GM12878 (cell line): ENCODE data around the gene SLC20A1. TPM values are rescaled to one million over a fixed set of nuclear protein-coding genes. Genes with fewer than 3 reads are reported as not detected.

ENCODE experiments used
- ATAC-seq: fragments of 200-7000 bp; cut with Tn5 transposase; 3 replicates; pipeline ENCODE4 v1.9.1; 2020; ENCODE audit warnings: mild to moderate bottlenecking, moderate library complexity
- BruUV-seq: library from RNA; stranded (reverse); fragments of 400-500 nt; replicated peaks from 2 replicates; lab custom pipeline; 2021; lab: Mats Ljungman, UMichigan
- CTCF ChIA-PET: fragments of 300-600 bp; sonication (Branson Sonifier 250); formaldehyde crosslinking; extraction: SDS; loops from one replicate; lab custom pipeline; 2021; ENCODE audit warnings: inconsistent platforms; lab: Yijun Ruan, JAX
- POLR2A ChIA-PET: fragments of 350-600 bp; formaldehyde crosslinking; extraction: SDS; loops from one replicate; lab custom pipeline; 2021; ENCODE audit warnings: inconsistent platforms; lab: Charles Lee
- RAD21 ChIA-PET: fragments of 300-600 bp; sonication (Branson Sonifier 250); formaldehyde crosslinking; loops from one replicate; lab custom pipeline; 2023; ENCODE audit warnings: antibody characterized with exemption; ENCODE audit not compliant: unreplicated experiment; lab: Charles Lee
- SMC1A ChIA-PET: fragments of 300-600 bp; sonication (Branson Sonifier 250); formaldehyde crosslinking; loops from one replicate; lab custom pipeline; 2023; ENCODE audit not compliant: unreplicated experiment, uncharacterized antibody; lab: Charles Lee
- DNase-seq: peaks from one replicate; pipeline ENCODE4 v3.0.0-alpha.2; 2011; ENCODE audit warnings: low read depth, low spot score
- FAIRE-seq: peaks from 3 replicates; lab custom pipeline; 2011; peaks lifted over from hg19 to GRCh38; lab: Jason Lieb, UNC
- H2AFZ ChIP-seq: 2 replicates; pipeline ENCODE4 v1.6.0; 2011; ENCODE audit warnings: low read depth, low read length, control low read depth; ENCODE audit not compliant: control insufficient read depth
- H3K27ac ChIP-seq: 2 replicates; pipeline ENCODE4 v1.5.1; 2011; ENCODE audit warnings: control low read depth; ENCODE audit not compliant: control insufficient read depth, insufficient read depth
- H3K27me3 ChIP-seq, 2 experiments: replicated peaks in 1 of 2; 2 replicates each; pipeline versions ENCODE4 v1.6.0 to v1.6.1; 2011; ENCODE audit warnings: low read length in 1 of 2; ENCODE audit not compliant: control insufficient read depth in 2 of 2, insufficient read depth in 2 of 2
- H3K36me3 ChIP-seq, 2 experiments: 2 replicates each; pipeline ENCODE4 v1.5.1; 2011; ENCODE audit warnings: low read length in 1 of 2; ENCODE audit not compliant: control insufficient read depth in 2 of 2, insufficient read depth in 2 of 2
- H3K4me1 ChIP-seq: 2 replicates; pipeline ENCODE4 v1.6.1; 2011; ENCODE audit warnings: mild to moderate bottlenecking, low read length, moderate library complexity, mixed read lengths; ENCODE audit not compliant: control insufficient read depth, insufficient read depth
- H3K4me2 ChIP-seq: 2 replicates; pipeline ENCODE4 v1.6.0; 2011; ENCODE audit warnings: control low read depth; ENCODE audit not compliant: control insufficient read depth, insufficient read depth
- H3K4me3 ChIP-seq: fragments of 200-600 bp; sonication (generic); 2 replicates; pipeline ENCODE4 v1.5.1; 2016
- H3K79me2 ChIP-seq: 2 replicates; pipeline ENCODE4 v1.6.0; 2011; ENCODE audit warnings: low read length; ENCODE audit not compliant: control insufficient read depth, insufficient read depth
- H3K9ac ChIP-seq: 2 replicates; pipeline ENCODE4 v1.8.0; 2011; ENCODE audit warnings: low read length, control low read depth, mixed read lengths; ENCODE audit not compliant: control insufficient read depth, insufficient read depth
- H3K9me3 ChIP-seq: replicated peaks from 3 replicates; pipeline ENCODE4 v1.5.1; 2011; ENCODE audit warnings: mild to moderate bottlenecking, low read length; ENCODE audit not compliant: control insufficient read depth, insufficient read depth
- H4K20me1 ChIP-seq: 2 replicates; pipeline ENCODE4 v1.6.0; 2011; ENCODE audit not compliant: control insufficient read depth, insufficient read depth
- BACH1 ChIP-seq: fragments of 450-650 bp; IDR thresholded peaks from 2 replicates; pipeline ENCODE4 v1.6.1; 2017; ENCODE audit warnings: mild to moderate bottlenecking, borderline replicate concordance
- BHLHE40 ChIP-seq, 2 experiments: fragments of 450-650 bp in 1 of 2; IDR thresholded peaks; 2 replicates each; pipeline ENCODE4 v1.6.1; 2011 to 2017; ENCODE audit warnings: low read depth in 2 of 2, borderline replicate concordance in 1 of 2, improper control_type of control experiment in 1 of 2, low read length in 1 of 2, mild to moderate bottlenecking in 1 of 2
- CTCF ChIP-seq, 3 experiments: IDR thresholded peaks in 2 of 3; conservative IDR thresholded peaks in 1 of 3; 2 replicates each; pipeline ENCODE4 v1.5.1; 2011; ENCODE audit warnings: low read depth in 3 of 3, low read length in 3 of 3, mild to moderate bottlenecking in 3 of 3, control low read depth in 2 of 3, moderate library complexity in 2 of 3, inconsistent platforms in 1 of 3, mixed read lengths in 1 of 3; ENCODE audit not compliant: control insufficient read depth in 2 of 3, insufficient read depth in 1 of 3; ENCODE audit errors: extremely low read depth in 1 of 3
- E2F4 ChIP-seq: IDR thresholded peaks from 2 replicates; pipeline ENCODE4 v1.6.1; 2012; ENCODE audit warnings: low read depth, low read length, improper control_type of control experiment
- IKZF1 ChIP-seq: fragments of 450-650 bp; conservative IDR thresholded peaks from 2 replicates; pipeline ENCODE4 v1.6.1; 2017; ENCODE audit warnings: antibody characterized with exemption, mild to moderate bottlenecking
- IKZF2 ChIP-seq, 2 experiments: fragments of 450-650 bp; IDR thresholded peaks; 2 replicates each; pipeline ENCODE4 v1.6.1; 2017; ENCODE audit warnings: mild to moderate bottlenecking in 2 of 2, moderate library complexity in 2 of 2
- JUNB ChIP-seq: IDR thresholded peaks from 2 replicates; pipeline ENCODE4 v1.6.1; 2016; ENCODE audit warnings: antibody characterized with exemption, mild to moderate bottlenecking
- LARP7 ChIP-seq: fragments of 450-650 bp; IDR thresholded peaks from 2 replicates; pipeline ENCODE4 v1.6.1; 2017; ENCODE audit warnings: mild to moderate bottlenecking
- MTA2 ChIP-seq: fragments of 450-650 bp; IDR thresholded peaks from 2 replicates; pipeline ENCODE4 v1.6.1; 2016; ENCODE audit warnings: low read depth, mild to moderate bottlenecking, moderate library complexity
- NFXL1 ChIP-seq: fragments of 450-650 bp; IDR thresholded peaks from 2 replicates; pipeline ENCODE4 v1.6.1; 2017; ENCODE audit warnings: antibody characterized with exemption, mild to moderate bottlenecking, borderline replicate concordance
- NR2F1 ChIP-seq: fragments of 450-650 bp; conservative IDR thresholded peaks from 2 replicates; pipeline ENCODE4 v1.6.1; 2017; ENCODE audit warnings: mild to moderate bottlenecking
- POU2F2 ChIP-seq: IDR thresholded peaks from 3 replicates; pipeline ENCODE4 v1.6.1; 2011; ENCODE audit warnings: low read depth, mild to moderate bottlenecking, low read length, borderline replicate concordance
- RAD21 ChIP-seq: IDR thresholded peaks from 2 replicates; pipeline ENCODE4 v1.6.1; 2011; ENCODE audit warnings: mild to moderate bottlenecking, low read depth, low read length, moderate library complexity; ENCODE audit not compliant: insufficient read depth
- RB1 ChIP-seq: fragments of 450-650 bp; formaldehyde crosslinking; IDR thresholded peaks from 2 replicates; pipeline ENCODE4 v1.6.1; 2017; ENCODE audit warnings: mild to moderate bottlenecking, borderline replicate concordance
- SMAD1 ChIP-seq: fragments of 450-650 bp; IDR thresholded peaks from 2 replicates; pipeline ENCODE4 v1.6.1; 2018; ENCODE audit warnings: mild to moderate bottlenecking, low read depth; ENCODE audit not compliant: partially characterized antibody
- SMARCA5 ChIP-seq: fragments of 450-650 bp; IDR thresholded peaks from 2 replicates; pipeline ENCODE4 v1.6.1; 2017; ENCODE audit warnings: mild to moderate bottlenecking
- SUPT20H ChIP-seq: IDR thresholded peaks from 2 replicates; pipeline ENCODE4 v1.6.1; 2011; ENCODE audit warnings: low read depth, mild to moderate bottlenecking, low read length, moderate library complexity, borderline replicate concordance; ENCODE audit not compliant: control insufficient read depth
- ZBTB33 ChIP-seq: fragments of 450-650 bp; IDR thresholded peaks from 2 replicates; pipeline ENCODE4 v1.6.1; 2017; ENCODE audit warnings: mild to moderate bottlenecking
- ZNF217 ChIP-seq: fragments of 450-650 bp; IDR thresholded peaks from 2 replicates; pipeline ENCODE4 v1.6.1; 2017; ENCODE audit warnings: antibody characterized with exemption, mild to moderate bottlenecking
- WGBS: methylation state at CpG from one replicate; pipeline ENCODE4 v1.1.6; 2016; ENCODE audit warnings: low lambda C conversion rate; ENCODE audit not compliant: insufficient replicate concordance, insufficient coverage; ENCODE audit errors: missing lambda C conversion rate; 5-methylcytosine and 5-hydroxymethylcytosine counted together
- in situ Hi-C: fragments of 300-500 bp; cut with MboI; formaldehyde crosslinking; loops from 9 replicates; pipeline ENCODE4 v1.14.3; 2018; ENCODE audit warnings: mixed read lengths
- intact Hi-C: fragments of 100-400 bp; cut with micrococcal nuclease; formaldehyde crosslinking; loops from one replicate; pipeline ENCODE4 v1.14.2; 2022; ENCODE audit not compliant: unreplicated experiment
- polyA plus RNA-seq, 11 experiments: library from polyadenylated mRNA; depleted of rRNA in 4 of 11; unstranded in 6 of 11; stranded (reverse) in 5 of 11; fragments of >200 nt; fragmentation: Nextera tagmentation in 4 of 11; fragmentation: Illumina TruSeq in 1 of 11; extraction: Ambion mirVana in 4 of 11; extraction: Trizol in 1 of 11; gene quantifications; 1 replicate in 1 of 11; 2 replicates in 10 of 11; pipeline versions ENCODE4 v1.2.1 to v1.2.3, GENCODE V29; 2011 to 2016; ENCODE audit warnings: inconsistent platforms in 2 of 11, missing spikeins in 2 of 11, low read depth in 1 of 11
- total RNA-seq, 4 experiments: library from RNA; depleted of rRNA in 3 of 4; stranded (reverse); fragments of >200 nt in 3 of 4; fragmentation: Illumina TruSeq in 1 of 4; extraction: Trizol in 1 of 4; gene quantifications; 2 replicates each; pipeline versions ENCODE4 v1.2.1 to v1.2.3, GENCODE V29; 2013 to 2021

Gene SLC20A1
- total and polyA plus RNA-seq, 10 of the 15 experiments (the other 5 are each of a cell fraction or from before 2014, with no cell fraction given): 21.2 to 59.1 (median 43.2) TPM

GRCh38 chr2:112626604-112627059 is 19.1 kb upstream of the SLC20A1 start:
- CTCF ChIA-PET: interaction anchor here (0.6 to 16.6 kb wide), 30 partner anchors 9 to 328 kb away, joined by 3 to 671 read pairs (median 7); partner anchors contain the start of genes NT5DC4 and SLC20A1
- Histone ChIP-seq H3K27ac (no peak overlapping the region), H3K79me2 (no peaks in the 10 kb centered on the region), H3K9me3 (no peaks in the 10 kb centered on the region), H4K20me1 (no peaks in the 10 kb centered on the region), H3K27me3 (no peaks in the 10 kb centered on the region), H3K4me2 (peak overlapping the region; percentile 58), H3K9ac (no peak overlapping the region), H3K36me3 (no peaks in the 10 kb centered on the region), H3K4me3 (no peak overlapping the region), H3K4me1 (peaks cover 19% of the 10 kb centered on the region), H2AFZ (no peak overlapping the region; the same call in 1 of the 2 replicates)
- 11% methylated on average over 7 of the region's 7 CpGs for WGBS
- DNase-seq (no peak), FAIRE-seq (peak; percentile 72), ATAC-seq (peak; percentile 86)
- RAD21 ChIA-PET: interaction anchor here (0.7 to 16.3 kb wide), 21 partner anchors 10 to 538 kb away, joined by 3 to 494 read pairs (median 4); partner anchors contain the start of genes CKAP2L, NT5DC4 and SLC20A1
- SMC1A ChIA-PET: interaction anchor here (0.7 to 15.4 kb wide), 18 partner anchors 10 to 333 kb away, joined by 3 to 455 read pairs (median 8); partner anchors contain the start of genes NT5DC4 and SLC20A1
- POLR2A ChIA-PET: interaction anchor here (1.2 to 13.6 kb wide), 4 partner anchors 9 to 100 kb away, joined by 4 to 143 read pairs (median 26); partner anchors contain the start of gene SLC20A1
- BruUV-seq: no TSS peak
- intact Hi-C loops (loop anchor here (1.0 kb wide), 4 partner anchors 19 to 100 kb away; partner anchors contain the start of gene SLC20A1), in situ Hi-C loops (loop anchor here (5.0 kb wide), 1 partner anchor 96 kb away; the partner anchor contains the start of gene NT5DC4)
- no peak for TF ChIP-seq SUPT20H
- TF ChIP-seq SMARCA5: peak; percentile 69
- TF ChIP-seq IKZF1: peak; percentile 50; the same call in 1 of the 2 replicates
- TF ChIP-seq E2F4: no peak
- TF ChIP-seq BACH1: peak; percentile 58; the same call in 1 of the 2 replicates
- TF ChIP-seq ZBTB33: no peak
- no peak for TF ChIP-seq JUNB
- TF ChIP-seq RB1: peak; percentile 76; the same call in 1 of the 2 replicates
- TF ChIP-seq NFXL1: no peak
- 0 out of 2 replicates have a peak, but pooled peaks have one; percentile 21 for TF ChIP-seq NR2F1
- TF ChIP-seq IKZF2 (IDR thresholded peaks at IDR 0.05): peak in 1 of 2 experiments; percentile 26; a peak in 1 of 4 replicates
- 0 out of 2 replicates have a peak, but pooled peaks have one; percentile 22 for TF ChIP-seq ZNF217
- TF ChIP-seq MTA2: peak; percentile 39; the same call in 1 of the 2 replicates
- TF ChIP-seq POU2F2: peak; percentile 46; the same call in 1 of the 3 replicates
- TF ChIP-seq RAD21: peak; percentile 94
- TF ChIP-seq LARP7: 0 out of 2 replicates have a peak, but pooled peaks have one; percentile 51
- peak; percentile 39 to 63; a peak in 2 of 4 replicates for TF ChIP-seq BHLHE40 (IDR thresholded peaks at IDR 0.05; ENCODE audit: borderline replicate concordance in 1 of 2, low read depth in 2 of 2, low read length in 1 of 2)
- TF ChIP-seq SMAD1: peak; percentile 32
- TF ChIP-seq CTCF (IDR thresholded peaks at IDR 0.05 in 2 of 3, conservative IDR thresholded peaks at IDR 0.05 in 1 of 3; ENCODE audit: control insufficient read depth in 2 of 3, extremely low read depth in 1 of 3, insufficient read depth in 1 of 3, low read depth in 3 of 3, low read length in 3 of 3): peak; percentile 91 to 95 (median 92)
